LNCaP clone FGC (cell line): ENCODE data around the gene CYP26B1.

Experiments
- DNase-seq: peaks from one replicate; pipeline ENCODE4 v3.0.0-alpha.2; 2011; ENCODE audit warnings: low read depth
- H3K4me3 ChIP-seq: 2 replicates; pipeline ENCODE4 v1.5.1; 2011; ENCODE audit warnings: mild to moderate bottlenecking, low read depth, low read length, control low read depth
- TF ChIP-seq, protein P1 (sequence below): IDR thresholded peaks from 2 replicates; pipeline ENCODE4 v1.5.1; 2012; ENCODE audit warnings: mild to moderate bottlenecking; ENCODE audit not compliant: control insufficient read depth, insufficient read depth; ENCODE audit errors: extremely low read depth

The CYP26B1 gene

GRCh38 chr2:72109904-72110303 lies 37.8 kb downstream of the CYP26B1 start:
- DNase-seq = no peak
- TF ChIP-seq, protein P1, sequence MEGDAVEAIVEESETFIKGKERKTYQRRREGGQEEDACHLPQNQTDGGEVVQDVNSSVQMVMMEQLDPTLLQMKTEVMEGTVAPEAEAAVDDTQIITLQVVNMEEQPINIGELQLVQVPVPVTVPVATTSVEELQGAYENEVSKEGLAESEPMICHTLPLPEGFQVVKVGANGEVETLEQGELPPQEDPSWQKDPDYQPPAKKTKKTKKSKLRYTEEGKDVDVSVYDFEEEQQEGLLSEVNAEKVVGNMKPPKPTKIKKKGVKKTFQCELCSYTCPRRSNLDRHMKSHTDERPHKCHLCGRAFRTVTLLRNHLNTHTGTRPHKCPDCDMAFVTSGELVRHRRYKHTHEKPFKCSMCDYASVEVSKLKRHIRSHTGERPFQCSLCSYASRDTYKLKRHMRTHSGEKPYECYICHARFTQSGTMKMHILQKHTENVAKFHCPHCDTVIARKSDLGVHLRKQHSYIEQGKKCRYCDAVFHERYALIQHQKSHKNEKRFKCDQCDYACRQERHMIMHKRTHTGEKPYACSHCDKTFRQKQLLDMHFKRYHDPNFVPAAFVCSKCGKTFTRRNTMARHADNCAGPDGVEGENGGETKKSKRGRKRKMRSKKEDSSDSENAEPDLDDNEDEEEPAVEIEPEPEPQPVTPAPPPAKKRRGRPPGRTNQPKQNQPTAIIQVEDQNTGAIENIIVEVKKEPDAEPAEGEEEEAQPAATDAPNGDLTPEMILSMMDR = no peak
- H3K4me3 ChIP-seq = no peak overlapping the region

- TF ChIP-seq, protein P1 = no peak
- H3K4me3 ChIP-seq = no peak overlapping the region
- no peak for DNase-seq
Observed at GRCh38 chr2:72109291-72109690, 38.4 kb downstream of the CYP26B1 start.

DNA sequence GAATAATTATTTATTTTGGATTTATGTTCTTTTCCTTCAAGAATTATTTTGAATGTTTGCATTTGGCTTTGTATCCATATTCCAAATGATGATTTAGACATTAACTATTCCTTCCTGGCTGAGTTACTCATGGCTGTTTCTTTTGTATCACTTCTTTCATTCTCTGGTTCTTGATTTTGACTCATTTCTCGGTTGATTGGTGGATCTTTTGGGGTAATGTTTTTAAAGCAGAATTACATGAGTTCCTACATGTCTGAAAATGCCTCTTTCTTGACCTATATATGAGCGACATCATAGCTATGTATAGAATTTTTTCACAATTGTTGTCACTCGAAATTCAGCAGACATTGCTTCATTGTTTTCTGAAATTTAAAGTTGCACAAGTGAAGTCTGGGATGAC lies 39.5 kb downstream of the CYP26B1 start:
- no peak for DNase-seq
- no peak overlapping the region for H3K4me3 ChIP-seq
- TF ChIP-seq, protein P1 = no peak

DNA sequence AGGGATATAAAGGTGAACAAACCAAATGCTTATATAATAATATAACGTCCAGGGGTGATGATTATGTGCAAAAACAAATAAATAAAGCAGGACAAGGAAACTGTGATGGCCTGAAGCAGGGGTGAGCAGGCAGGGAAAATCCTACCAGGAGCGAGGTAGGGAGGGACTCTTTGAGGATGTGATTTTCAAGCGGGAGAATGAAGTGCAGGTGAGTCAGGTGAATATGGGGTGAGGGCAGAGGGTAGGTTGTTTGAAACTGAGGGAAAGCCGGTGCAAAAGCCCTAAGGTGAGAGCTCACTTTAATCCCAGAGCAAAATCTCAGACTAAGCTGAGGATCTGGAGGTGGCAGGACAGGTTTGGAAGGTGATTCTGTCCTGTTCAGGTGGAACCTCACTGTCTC lies 40.7 kb downstream of the CYP26B1 start:
- TF ChIP-seq, protein P1 = no peak
- no peak overlapping the region for H3K4me3 ChIP-seq
- no peak for DNase-seq

DNA sequence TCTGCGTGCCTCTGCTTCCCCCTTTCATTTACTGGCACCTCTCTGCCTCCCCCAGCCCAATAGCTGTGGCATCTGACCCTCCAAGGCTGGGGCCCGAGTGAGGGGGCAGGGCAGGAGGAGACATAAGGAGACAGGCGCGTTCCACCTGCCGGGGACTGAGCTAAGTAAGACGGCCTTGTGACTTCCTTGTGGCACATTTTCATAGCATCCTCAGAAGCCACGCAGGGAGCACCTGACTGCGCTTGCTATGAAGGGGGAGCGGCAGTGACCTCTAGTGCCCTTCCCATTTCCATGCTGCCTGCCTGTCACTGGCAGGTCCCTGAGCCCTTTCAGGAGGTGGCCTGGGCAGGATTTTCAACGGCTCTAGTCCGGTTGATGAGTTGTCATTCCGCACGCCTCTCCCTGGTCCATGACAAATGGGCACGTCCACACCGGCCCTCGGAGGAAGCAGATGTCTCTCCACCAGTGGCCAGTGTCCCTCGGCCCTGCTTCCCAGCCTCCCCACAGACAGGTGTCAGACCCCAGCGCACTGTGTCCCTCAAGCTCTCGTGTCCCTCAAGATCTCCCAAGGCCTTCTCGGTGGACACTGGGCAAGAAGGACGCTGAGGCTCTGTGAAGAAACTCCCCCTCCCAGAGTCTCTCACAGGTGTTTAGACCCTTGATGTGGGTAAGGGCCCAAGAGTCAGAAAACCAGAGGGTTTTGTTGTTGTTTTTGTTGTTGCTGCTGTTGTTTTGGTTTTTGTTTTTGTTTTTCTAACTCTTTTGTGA lies 42.7 kb downstream of the CYP26B1 start:
- no peak overlapping the region for H3K4me3 ChIP-seq
- DNase-seq = no peak
- TF ChIP-seq, protein P1 = no peak

- TF ChIP-seq, protein P1 = no peak
Observed at GRCh38 chr2:72103690-72104089, 44.0 kb downstream of the CYP26B1 start.

DNA sequence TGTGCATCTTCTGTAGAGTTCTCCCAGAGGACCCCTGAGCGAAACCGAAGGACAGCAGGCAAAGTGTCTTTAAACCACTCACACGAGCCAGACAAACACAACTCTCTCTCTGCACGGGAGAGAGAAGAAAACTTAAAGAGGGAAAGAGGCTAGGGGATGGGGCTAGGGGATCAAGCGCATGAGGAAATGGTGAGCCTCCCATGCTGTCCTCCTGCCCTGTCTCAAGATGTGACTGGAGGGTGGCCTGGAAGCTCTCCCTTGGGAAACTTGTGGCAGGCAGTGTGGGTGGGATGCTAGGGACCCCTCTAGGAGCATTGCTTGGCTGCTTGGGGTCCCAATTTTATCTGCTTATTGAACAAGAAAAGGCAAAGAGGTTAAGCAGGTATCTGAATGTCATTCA lies 44.5 kb downstream of the CYP26B1 start:
- TF ChIP-seq, protein P1 = no peak
- no peak overlapping the region for H3K4me3 ChIP-seq
- DNase-seq = no peak

More at GRCh38 chr2:72103690-72104089, 44.0 kb downstream of the CYP26B1 start:
- no peak overlapping the region for H3K4me3 ChIP-seq
- DNase-seq = no peak
